SU-DHL-6 (cell line): ENCODE measurements around the gene GGA3.
"Not testable (repeated sequence)": the region's sequence is repeated elsewhere in the genome, so short reads cannot be mapped to it uniquely, and the experiment has no call there.

Experiments
- H2AFZ ChIP-seq: fragments of 200-600 bp; sonication (generic); 2 replicates; pipeline ENCODE4 v1.6.1; 2014; ENCODE audit warnings: low read depth, mild to moderate bottlenecking, moderate library complexity, mixed read lengths, antibody characterized with exemption, low read length; ENCODE audit not compliant: severe bottlenecking
- H3F3A ChIP-seq: fragments of 200-600 bp; shearing (Covaris generic); 2 replicates; pipeline ENCODE4 v1.6.0; 2016; ENCODE audit warnings: antibody characterized with exemption, mild to moderate bottlenecking; ENCODE audit not compliant: insufficient read depth
- H3K27ac ChIP-seq: fragments of 200-600 bp; sonication (generic); 2 replicates; pipeline ENCODE4 v1.5.1; 2016; ENCODE audit warnings: low read depth, mild to moderate bottlenecking, low read length, moderate library complexity, mixed read lengths
- H3K27me3 ChIP-seq: fragments of 200-600 bp; sonication (generic), shearing (Covaris generic); 2 replicates; pipeline ENCODE4 v1.6.0; 2014; ENCODE audit warnings: mild to moderate bottlenecking, low read length
- H3K36me3 ChIP-seq: fragments of 200-600 bp; sonication (generic); 2 replicates; pipeline ENCODE4 v1.6.1; 2014; ENCODE audit warnings: mild to moderate bottlenecking, low read length, mixed read lengths
- H3K4me2 ChIP-seq: fragments of 300-600, 200-600 bp; shearing (Covaris generic), sonication (generic); 2 replicates; pipeline ENCODE4 v1.6.0; 2014; ENCODE audit warnings: low read length, low read depth, mild to moderate bottlenecking; ENCODE audit not compliant: poor library complexity, severe bottlenecking
- H3K4me3 ChIP-seq: fragments of 200-600 bp; sonication (generic); 2 replicates; pipeline ENCODE4 v1.5.1; 2014; ENCODE audit warnings: antibody characterized with exemption, low read length, mild to moderate bottlenecking, mixed read lengths; ENCODE audit not compliant: insufficient read depth, poor library complexity, severe bottlenecking
- H3K79me2 ChIP-seq: fragments of 200-600 bp; sonication (generic); 2 replicates; pipeline ENCODE4 v1.6.1; 2014; ENCODE audit warnings: mild to moderate bottlenecking, low read length, moderate library complexity; ENCODE audit not compliant: insufficient read depth
- H3K9ac ChIP-seq: fragments of 200-600 bp; sonication (generic); 2 replicates; pipeline ENCODE4 v1.7.0; 2014; ENCODE audit warnings: mild to moderate bottlenecking, low read length
- H3K9me2 ChIP-seq: fragments of 200-600 bp; sonication (generic); replicated peaks from 2 replicates; pipeline ENCODE4 v1.6.1; 2014; ENCODE audit warnings: low read length; ENCODE audit not compliant: insufficient read depth
- H3K9me3 ChIP-seq: fragments of 200-600 bp; sonication (generic); 2 replicates; pipeline ENCODE4 v1.6.1; 2014; ENCODE audit warnings: low read length, mixed read lengths; ENCODE audit not compliant: insufficient read depth
- H4K20me1 ChIP-seq: fragments of 200-600 bp; sonication (generic); 2 replicates; pipeline ENCODE4 v1.6.1; 2014; ENCODE audit warnings: low read depth, mild to moderate bottlenecking, antibody characterized with exemption, low read length, moderate library complexity, mixed read lengths
- CTCF ChIP-seq: fragments of 200-600 bp; sonication (generic); IDR thresholded peaks from one replicate; pipeline ENCODE4 v1.5.1; 2017; ENCODE audit warnings: antibody characterized with exemption, mild to moderate bottlenecking, low read length, moderate library complexity; ENCODE audit not compliant: insufficient read depth, poor library complexity, severe bottlenecking
- EZH2phosphoT487 ChIP-seq: fragments of 200-600 bp; sonication (generic), shearing (Covaris generic); conservative IDR thresholded peaks from 2 replicates; pipeline ENCODE4 v1.6.1; 2018; ENCODE audit warnings: mild to moderate bottlenecking, antibody characterized with exemption, low read length, moderate library complexity, mixed read lengths

GGA3 gene

GRCh38 chr17:75287221-75287620 lies 25.8 kb upstream of the GGA3 start:
- Histone ChIP-seq H4K20me1 (no peaks in the 10 kb centered on the region), H3K9ac (peak overlapping the region; percentile 82), H3K4me2 (peak overlapping the region; percentile 99)

GRCh38 chr17:75285123-75285522 lies 23.7 kb upstream of the GGA3 start:
- peaks cover 41% of the 10 kb centered on the region for H3K79me2 ChIP-seq
- no peak overlapping the region for H3K4me3 ChIP-seq
- no peaks in the 10 kb centered on the region for H3K9me3 ChIP-seq
- TF ChIP-seq CTCF (no peak), EZH2phosphoT487 (no peak)
- H3K27me3 ChIP-seq, result no peaks in the 10 kb centered on the region
- H3F3A ChIP-seq, result peaks cover 6% of the 10 kb centered on the region
- no peak overlapping the region for H3K4me2 ChIP-seq
- H3K9me2 ChIP-seq, result no peaks in the 10 kb centered on the region
- H4K20me1 ChIP-seq, result no peaks in the 10 kb centered on the region
- no peak overlapping the region for H3K9ac ChIP-seq
- no peak overlapping the region for H2AFZ ChIP-seq
- H3K27ac ChIP-seq, result no peak overlapping the region
- peaks cover 11% of the 10 kb centered on the region; the same call in 1 of the 2 replicates for H3K36me3 ChIP-seq

More at GRCh38 chr17:75287221-75287620, 25.8 kb upstream of the GGA3 start:
- peaks cover 34% of the 10 kb centered on the region for H3K79me2 ChIP-seq
- H3K9me3 ChIP-seq, result no peaks in the 10 kb centered on the region
- no peaks in the 10 kb centered on the region for H3K9me2 ChIP-seq
- H3K27ac ChIP-seq, result no peak overlapping the region
- H3K27me3 ChIP-seq, result no peaks in the 10 kb centered on the region
- peak overlapping the region; percentile 90 for H3K4me3 ChIP-seq
- peaks cover 11% of the 10 kb centered on the region; the same call in 1 of the 2 replicates for H3K36me3 ChIP-seq
- peaks cover 23% of the 10 kb centered on the region for H3F3A ChIP-seq
- TF ChIP-seq CTCF (no peak), EZH2phosphoT487 (no peak)
- H2AFZ ChIP-seq, result no peak overlapping the region

GRCh38 chr17:75280189-75280588 lies 18.8 kb upstream of the GGA3 start:
- H3K27ac ChIP-seq, H3F3A ChIP-seq, H3K4me3 ChIP-seq, H3K9me2 ChIP-seq, H3K36me3 ChIP-seq, H4K20me1 ChIP-seq, H3K27me3 ChIP-seq, H3K9ac ChIP-seq, H2AFZ ChIP-seq, H3K4me2 ChIP-seq, H3K9me3 ChIP-seq: not testable (repeated sequence)
- H3K79me2 ChIP-seq, result peaks cover 10% of the 10 kb centered on the region; the same call in 1 of the 2 replicates

- H3K27ac ChIP-seq, result no peak overlapping the region
These were observed 16.3 kb upstream of the GGA3 start for GRCh38 chr17:75277664-75278071.

More at GRCh38 chr17:75277664-75278071, 16.3 kb upstream of the GGA3 start:
- H3F3A ChIP-seq, result peaks cover 21% of the 10 kb centered on the region
- H3K9ac ChIP-seq, result no peak overlapping the region
- H4K20me1 ChIP-seq, result no peaks in the 10 kb centered on the region
- H3K79me2 ChIP-seq, result peaks cover 10% of the 10 kb centered on the region; the same call in 1 of the 2 replicates
- no peak for TF ChIP-seq EZH2phosphoT487
- TF ChIP-seq CTCF, result no peak
- no peak overlapping the region for H3K4me3 ChIP-seq
- H3K27me3 ChIP-seq, result no peaks in the 10 kb centered on the region
- no peaks in the 10 kb centered on the region for H3K9me3 ChIP-seq
- peaks cover 6% of the 10 kb centered on the region; the same call in 1 of the 2 replicates for H3K36me3 ChIP-seq
- H3K9me2 ChIP-seq, result no peaks in the 10 kb centered on the region
- no peak overlapping the region for H2AFZ ChIP-seq
- H3K4me2 ChIP-seq, result no peak overlapping the region
